HG03378 (cell line): ENCODE results near the gene WTIP.
"Not testable (repeated sequence)": the region's sequence is repeated elsewhere in the genome, so short reads cannot be mapped to it uniquely, and the experiment has no call there.

ENCODE experiments used
- ATAC-seq: cut with Tn5 transposase; IDR thresholded peaks from one replicate; pipeline ENCODE4 v1.9.1; 2021; ENCODE audit warnings: mild to moderate bottlenecking, moderate library complexity; ENCODE audit not compliant: unreplicated experiment

The WTIP gene

DNA sequence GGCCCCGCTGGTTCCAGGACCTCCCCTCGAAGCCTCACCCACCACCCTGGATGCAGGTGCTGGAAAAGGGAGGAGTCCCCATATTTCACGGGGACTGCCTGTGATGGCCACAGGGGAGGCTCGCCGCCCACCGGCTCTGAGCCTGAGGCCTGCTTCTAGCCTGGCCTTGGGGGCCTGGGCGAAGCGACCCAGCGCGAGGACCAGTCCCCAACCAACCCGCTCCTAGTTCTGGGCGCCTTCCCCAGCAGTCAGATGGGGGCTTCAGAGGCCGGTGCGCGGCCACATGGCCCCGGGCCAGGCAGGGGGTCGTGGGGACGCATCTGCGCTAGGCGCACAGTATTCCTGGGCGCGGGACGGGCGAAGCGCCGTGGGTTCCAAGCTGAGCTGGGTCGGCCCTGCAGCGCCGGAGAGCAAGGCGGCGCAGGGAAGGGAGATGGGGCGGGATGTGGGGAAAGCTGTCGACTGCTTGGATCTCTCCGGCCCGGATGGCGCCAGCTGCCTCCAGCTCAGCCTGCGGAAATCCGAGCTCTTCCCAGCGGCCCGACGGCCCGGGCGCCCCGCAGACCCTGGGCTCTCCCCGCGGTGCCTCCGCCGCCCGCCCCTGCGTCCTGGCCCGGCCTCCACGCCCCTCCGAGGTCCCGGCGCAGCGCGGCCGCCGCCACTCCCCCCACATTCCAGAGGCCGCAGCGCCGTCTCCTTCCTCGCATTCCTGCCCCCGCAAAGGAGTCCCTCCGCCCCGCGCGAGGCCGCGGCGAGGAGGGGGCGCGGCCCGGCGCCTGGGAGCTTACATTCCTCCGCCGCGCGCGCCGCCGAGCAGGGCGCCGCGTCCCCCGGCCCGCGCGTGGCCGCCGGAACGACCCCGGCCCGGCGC lies at the start of gene WTIP:
TSS of gene WTIP (plus strand) at position 788 of the 871 bp plus-strand sequence. CDS start 217 bp downstream, outside the sequence.
- ATAC-seq, result no peak

DNA sequence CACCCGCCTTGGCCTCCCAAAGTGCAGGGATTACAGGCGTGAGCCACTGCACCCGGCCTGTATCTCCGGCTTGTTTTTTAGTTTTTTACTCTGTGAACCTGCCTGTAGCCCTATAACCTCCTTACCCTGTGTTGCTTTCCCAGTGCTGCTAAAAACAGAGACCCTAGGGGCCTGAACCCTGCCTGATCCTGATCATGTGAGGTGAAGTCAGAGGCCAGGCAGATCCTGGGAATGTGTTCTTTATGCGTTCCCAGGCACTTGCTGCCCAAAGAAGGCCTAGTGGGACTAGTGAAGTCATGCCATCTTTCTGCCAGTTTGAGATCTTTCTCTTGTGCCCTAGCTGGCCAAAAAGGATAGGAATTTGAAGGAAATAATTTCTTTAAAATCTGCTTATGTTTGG lies 48.8 kb upstream of the WTIP start:
- no peak for ATAC-seq

DNA sequence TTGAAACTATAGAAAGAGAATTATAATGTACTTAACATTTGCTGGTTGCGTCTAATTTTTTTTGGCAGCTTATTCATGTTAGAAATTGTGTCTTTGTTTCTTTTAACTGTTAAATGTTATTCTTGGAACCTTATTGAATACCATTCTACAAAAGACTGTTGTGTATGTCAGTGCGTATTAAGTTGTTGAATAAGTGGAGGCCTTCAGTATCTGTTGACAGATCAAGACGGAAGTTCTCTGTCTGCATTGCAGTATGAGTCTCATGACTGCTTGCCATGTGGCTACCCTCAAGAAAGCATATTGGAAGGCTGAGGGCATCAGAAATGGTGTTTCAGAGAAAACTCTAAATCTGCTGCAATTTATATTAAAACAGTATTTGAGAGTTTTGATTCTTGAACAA lies 44.8 kb upstream of the WTIP start:
- ATAC-seq, result no peak

DNA sequence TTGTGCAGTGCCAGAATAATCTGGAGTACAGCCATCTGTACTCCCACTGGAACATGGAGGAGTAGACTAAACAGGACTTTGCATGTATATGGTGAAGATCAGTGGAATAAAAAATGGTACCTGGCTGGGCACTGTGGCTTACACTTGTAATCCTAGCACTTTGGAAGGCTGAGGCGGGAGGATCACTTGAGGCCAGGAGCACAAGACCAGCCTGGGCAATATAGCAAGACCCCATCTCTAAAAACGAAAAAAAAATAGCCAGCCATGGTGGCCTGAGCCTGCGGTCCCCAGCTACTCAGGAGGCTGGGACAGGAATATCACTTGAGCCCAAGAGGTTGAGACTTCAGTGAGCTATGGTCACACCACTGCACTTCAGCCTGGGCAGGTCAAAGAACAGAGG lies 33.4 kb upstream of the WTIP start:
- ATAC-seq, result no peak

DNA sequence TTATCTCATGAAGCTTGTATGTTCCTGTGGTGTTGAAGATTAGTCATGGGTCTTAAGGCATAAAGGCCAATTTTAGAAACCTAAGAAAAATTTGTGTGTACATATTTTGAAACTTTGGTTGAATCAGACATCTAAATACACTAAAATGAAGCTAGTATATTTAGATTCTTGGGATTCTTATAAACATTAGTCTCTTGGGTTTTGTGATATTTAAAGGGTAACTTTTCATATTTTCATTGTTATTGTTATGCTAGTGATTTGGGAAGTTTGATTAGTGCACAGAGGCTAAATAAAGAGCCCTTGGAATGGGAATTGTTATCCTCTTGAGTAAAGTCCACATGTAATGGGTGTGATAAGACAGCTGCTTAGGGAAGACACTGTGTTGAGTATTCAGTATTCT lies 28.8 kb upstream of the WTIP start:
- ATAC-seq, result no peak

DNA sequence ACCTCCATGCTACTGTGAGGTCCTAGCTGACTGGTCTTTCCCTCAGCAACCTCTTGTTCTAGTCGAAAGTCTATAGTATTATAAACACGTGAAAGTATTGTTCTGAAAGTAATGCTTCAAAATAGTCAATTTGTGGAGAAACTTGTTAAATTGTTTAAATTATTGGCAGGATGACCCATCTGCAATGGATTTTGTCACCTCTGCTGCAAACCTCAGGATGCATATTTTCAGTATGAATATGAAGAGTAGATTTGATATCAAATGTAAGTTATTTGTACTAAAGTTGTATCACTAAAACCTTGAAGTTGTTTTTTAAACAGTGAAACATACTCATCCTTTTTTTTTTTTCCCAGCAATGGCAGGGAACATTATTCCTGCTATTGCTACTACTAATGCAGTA lies 27.5 kb upstream of the WTIP start:
- ATAC-seq, result no peak

DNA sequence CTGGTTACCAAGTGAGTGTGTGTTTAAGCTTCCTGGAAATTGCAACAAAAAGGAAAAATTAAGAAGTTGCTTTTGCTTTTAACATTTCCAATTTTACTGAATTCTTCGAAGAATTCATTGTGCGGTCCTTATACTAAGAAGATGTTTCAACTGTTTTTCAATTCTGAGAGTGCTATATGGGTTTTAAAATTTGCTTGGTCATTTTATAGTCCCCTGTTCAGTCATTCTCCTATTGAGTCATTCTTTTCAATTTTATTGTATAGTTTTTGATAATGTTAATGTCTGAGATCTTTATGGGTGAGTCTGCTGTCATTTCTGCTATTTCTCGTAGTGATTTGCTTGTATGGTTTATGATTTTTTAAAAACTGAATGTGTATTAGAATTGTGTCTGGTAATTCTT lies 26.9 kb upstream of the WTIP start:
- no peak for ATAC-seq

DNA sequence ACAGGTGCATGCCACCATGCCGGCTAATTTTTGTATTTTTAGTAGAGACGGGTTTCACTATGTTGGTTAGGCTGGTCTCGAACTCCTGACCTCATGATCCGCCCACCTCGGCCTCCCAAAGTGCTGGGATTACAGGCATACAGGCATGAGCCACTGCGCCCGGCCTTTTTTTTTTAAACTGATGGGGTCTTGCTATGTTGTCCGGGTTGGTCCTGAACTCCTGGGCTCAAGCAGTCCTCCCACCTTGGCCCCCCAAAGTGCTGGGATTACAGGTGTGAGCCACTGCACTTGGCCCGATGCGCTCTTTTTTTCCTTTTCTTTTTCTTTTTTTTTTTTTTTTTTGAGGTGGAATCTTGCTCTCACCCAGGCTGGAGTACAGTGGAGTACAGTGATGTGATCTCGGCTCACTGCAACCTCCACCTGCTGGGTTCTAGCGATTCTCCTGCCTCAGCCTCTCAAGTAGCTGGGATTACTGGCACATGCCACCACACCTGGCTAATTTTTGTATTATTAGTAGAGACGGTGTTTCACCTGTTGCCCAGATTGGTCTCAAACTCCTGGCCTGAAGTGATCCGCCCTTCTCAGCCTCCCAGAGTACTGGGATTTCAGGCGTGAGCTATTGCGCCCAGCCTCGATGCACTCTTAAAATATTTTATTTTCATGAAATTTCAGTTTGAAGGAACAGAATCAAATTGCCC lies 25.6 kb upstream of the WTIP start:
- ATAC-seq, result not testable (repeated sequence)

DNA sequence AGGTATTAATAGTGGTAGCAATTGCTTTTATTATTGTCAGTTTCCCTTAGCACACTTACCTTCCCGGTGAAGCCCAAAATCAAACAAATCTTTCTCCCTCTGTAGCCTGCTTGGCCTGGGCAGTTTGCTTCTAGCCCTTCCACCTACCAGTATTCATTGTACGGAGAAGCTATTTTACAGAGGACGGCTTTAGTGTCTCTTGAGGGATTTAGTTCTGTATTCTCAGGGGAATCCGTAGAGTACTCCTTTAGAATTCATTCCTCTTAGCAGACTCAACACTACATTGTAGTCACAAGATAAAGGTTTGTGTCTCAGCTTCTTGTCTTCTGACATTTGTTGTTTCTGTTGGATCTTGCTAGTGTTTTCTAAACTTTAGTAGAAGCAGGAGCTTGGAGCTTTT lies 24.1 kb upstream of the WTIP start:
- no peak for ATAC-seq

DNA sequence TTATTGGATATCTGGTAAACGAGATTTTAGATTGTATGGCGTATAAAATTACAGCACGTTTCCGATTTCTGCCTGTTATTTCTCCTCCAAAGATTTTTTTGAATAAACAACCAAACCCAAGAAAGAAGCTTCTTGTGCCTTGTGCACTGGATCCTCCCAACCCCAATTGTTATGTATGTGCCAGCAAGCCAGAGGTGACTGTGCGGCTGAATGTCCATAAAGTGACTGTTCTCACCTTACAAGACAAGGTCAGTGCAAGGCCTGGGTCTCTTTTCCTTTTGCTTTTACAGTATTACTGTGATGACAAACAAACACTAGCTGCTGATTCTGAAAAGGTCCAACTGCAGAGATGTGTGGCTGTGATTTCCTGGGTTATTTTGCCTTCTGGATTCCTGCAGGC lies 22.9 kb upstream of the WTIP start:
- ATAC-seq, result no peak

DNA sequence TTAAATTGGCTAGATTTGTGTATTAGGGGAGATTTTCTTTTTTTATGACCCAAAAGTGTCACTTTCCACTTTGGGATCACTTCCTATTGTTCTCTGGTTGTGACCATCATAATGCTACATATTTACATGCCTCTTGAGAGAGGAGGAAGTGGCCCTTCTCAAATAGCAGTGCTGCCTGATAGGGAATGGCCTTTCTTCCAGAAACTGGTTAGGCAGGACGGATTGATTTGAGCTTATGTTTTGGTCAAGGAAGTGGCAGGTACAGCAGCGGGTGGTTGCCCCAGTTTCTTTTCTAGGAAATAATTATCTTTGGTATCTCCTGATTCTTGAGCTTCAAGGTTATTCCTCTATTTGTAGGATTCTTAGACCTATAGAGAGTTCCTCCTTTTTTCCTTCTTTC lies 21.9 kb upstream of the WTIP start:
- no peak for ATAC-seq

DNA sequence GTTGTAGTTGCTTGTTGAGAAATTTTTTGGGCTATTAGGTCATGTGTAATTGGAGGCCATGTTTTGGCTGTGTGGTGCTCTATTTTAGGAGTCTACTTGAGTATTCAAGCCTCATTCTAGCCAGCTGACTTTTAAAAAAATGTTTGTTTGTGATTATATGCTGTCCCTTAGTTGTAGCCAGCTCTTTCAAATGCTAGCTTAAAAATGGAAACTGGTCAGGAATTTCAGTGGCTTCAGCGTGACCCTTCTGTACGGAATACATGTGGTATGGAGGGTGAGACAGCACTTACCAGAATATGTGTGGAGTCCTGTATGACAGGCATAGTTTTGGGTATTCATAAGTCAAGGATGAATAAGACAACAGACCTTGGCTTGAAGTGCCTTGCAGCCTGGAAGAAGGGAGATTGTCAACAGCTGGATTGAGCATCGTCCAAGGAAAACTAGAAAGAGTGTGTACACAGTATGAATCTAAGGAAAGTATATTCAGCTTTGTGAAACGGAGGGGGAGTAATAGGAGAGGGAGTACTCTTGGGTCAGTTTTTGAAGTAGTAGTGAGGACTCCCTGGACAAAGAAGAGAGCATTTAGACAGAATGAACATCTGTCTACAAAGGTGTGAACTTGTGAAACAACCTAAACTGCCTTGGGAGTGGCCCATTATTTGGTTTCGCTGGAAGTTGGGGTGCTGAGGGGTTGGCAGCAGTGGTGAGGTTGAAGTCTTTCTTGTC lies 20.0 kb upstream of the WTIP start:
- ATAC-seq, result no peak

DNA sequence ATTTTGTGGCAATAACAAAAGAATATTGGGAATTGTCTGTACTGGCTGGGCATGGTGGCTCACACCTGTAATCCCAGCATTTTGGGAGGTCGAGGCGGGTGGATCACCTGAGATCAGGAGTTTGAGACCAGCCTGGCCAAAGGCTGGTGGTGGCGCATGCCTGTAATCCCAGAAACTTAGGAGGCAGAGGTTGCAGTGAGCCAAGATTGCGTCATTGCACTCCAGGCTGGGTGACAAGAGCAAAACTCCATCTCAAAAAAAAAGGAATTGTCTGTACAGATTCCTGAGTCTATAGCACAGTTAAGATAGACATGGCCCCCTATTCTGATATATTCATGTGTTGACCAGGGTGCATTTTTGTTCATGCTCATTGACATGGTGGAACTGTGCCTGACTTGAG lies 16.8 kb upstream of the WTIP start:
- not testable (repeated sequence) for ATAC-seq

DNA sequence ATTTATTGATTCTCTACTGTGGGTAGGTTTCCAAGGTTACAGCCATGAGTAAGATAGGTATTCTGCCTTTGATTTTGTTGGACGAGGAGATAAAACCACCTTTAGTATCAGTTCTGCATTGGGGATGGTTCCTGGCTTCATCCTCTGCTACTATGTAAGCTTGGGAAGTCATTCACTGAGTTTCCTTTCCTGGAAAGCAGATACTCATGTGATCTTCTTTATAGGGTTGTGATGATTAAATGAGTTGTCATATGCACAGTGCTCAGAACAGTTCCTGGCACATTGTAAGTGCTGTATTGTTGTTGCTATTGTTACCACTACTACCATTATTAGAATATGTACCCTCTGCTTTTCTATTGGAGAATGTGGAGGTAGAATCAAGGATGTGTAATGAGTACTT lies 13.1 kb upstream of the WTIP start:
- ATAC-seq, result no peak

DNA sequence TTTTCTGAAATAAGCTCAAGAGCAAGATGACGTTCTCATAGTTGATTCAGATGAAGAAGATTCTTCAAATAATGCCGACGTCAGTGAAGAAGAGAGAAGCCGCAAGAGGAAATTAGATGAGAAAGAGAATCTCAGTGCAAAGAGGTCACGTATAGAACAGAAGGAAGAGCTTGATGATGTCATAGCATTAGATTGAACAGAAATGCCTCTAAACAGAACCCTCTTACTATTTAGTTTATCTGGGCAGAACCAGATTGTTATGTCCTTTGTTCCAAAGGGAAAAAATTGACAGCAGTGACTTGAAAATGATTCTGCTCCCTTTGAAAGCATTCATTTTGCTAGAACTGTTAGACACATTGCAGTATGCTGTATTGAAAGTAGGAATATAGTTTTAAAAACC lies 12.5 kb upstream of the WTIP start:
- not testable (repeated sequence) for ATAC-seq

DNA sequence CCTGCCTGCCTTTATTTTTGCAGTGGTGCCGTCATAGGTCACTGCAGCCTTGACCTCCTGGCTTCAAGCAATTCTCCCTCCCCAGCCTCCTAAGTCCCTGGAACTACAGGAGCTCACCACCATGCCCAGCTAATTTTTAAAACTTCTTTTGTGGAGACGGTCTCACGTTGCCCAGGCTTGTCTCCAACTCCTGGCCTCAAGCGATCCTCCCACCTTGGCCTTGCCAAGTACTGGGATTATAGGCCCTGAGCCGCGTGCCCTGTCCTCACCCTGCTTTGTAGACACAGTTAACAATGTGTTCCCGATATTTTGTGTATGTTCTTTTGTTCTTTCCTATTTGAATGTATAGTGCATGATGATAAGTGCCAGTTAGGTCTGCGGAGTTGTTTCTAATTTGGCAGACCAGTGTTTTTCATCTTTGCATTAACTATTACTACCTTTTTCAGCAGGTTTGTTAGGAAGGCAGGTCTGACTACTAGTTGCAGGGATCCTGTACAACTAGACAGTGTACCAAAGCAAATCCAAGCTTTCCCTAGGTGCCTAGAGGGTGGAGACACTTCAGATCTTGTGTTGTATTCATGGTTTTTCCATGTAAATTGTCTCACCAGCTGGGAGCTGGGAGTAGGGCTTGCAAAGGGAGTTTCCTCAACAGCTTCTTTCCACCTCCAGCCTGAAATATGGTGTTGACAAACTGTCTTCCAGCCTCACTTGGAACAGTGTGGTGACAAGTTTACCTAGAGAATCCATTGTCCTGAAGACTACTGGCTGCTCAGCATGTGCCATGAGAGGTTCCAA lies 9.5 kb upstream of the WTIP start:
- no peak for ATAC-seq

DNA sequence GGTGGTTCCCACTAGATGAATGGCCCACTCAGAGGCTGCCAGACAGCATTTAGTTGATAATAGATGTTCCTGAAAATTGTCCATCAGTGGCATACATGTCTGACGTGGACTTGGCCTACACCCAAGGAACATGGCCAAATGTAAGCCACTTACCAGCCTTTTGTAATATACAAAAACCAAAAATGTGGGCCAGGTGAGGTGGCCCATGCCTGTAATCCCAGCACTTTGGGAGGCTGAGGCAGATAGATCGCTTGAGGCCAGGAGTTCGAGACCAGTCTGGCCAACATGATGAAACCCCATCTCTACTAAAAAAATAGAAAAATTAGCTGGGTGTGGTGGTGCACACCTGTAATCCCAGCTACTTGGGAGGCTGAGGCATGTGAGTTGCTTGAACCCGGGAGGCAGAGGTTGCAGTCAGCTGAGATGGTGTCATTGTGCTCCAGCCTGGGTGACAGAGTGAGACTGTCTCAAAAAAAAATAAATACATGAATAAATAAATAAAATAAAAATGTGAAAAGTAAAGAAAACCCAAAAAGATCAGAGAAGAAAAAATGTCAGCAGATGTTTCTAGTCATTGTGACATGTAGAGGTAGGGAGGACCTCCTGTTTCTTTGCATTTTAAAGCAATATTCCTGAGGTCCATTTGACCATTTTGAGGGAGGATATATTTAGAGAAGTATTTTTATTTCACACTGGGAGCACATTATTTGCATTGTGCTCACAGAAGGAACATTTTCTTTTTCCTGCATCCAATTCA lies 7.1 kb upstream of the WTIP start:
- ATAC-seq, result no peak

DNA sequence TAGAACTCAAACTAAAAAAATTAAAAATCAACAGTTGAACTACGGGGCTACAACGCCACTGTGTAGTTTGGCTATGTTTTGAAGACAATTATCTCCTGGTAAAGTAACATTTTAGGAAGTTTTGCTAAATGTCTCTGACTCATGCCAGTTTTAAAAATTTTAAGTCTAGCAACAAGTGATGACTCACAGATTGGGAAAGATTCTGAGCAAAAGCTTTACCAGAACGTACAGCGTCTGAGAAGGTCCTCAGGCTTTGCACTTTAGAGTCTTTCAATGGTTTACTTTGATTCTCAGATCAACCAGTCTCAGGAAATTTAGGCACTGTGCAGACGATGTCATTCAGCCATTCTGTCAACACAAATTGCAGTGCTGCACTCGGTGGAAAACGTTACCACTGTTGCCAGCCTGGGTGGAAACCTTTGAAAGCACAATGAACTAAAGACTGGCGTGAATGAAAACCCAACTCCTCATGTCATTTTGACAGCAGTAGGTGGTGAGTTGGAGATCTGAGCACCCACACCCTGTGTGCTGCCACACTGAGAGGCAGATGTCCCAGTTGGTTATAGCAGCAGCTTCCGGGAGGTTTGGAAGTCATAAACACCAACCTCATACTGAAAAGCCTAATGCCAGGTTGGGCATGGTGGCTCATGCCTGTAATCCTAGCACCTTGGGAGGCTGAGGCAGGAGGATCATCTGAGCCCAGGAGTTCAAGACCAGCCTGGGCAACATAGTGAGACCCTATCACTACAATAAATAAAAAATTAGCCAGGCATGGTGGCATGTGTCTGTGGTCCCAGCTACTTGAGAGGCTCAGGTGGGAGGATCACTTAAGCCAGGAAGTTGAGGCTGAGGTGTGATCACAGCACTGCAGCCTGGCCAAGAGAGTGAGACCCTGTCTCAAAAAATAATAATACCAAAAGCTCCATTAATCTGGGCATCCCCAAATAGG lies 6.3 kb upstream of the WTIP start:
- no peak for ATAC-seq

DNA sequence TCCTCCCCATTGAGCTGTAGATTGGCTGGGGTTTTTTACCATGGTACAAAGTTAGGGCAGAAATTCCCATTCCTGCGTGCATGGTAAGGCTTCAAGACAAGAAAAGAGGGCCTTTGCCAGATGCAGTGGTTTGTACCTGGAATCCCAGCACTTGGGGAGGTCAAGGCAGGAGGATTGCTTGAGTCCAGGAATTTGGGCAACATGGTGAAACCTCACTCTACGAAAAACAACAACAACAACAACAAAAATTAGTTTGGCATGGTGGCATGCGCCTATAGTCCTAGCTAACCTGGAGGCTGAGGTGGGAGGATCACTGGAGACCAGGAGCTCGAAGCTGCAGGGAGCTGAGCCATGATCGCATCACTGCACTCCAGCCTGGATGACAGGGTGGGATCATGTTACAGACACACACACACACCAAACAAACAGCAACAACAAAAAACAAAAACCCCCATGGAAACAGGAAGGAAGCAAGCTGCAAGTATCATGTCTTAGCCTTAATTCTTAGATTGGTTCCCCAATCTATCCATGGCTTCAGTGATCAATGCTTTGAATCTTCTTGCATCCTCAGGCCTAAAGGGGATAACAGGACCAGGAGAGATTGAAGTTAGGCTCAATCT lies 5.5 kb upstream of the WTIP start:
- no peak for ATAC-seq
